Left lobe of liver (tissue), 2 donors: ENCODE results near the gene PITPNB. TPM values are rescaled to one million over a fixed set of nuclear protein-coding genes. Genes with fewer than 3 reads are reported as not detected.
A peak's percentile ranks its signal among the peaks of the same experiment; 100 is the strongest.

Source experiments
- ATAC-seq: fragments of 200-7000 bp; cut with Tn5 transposase; one replicate; pipeline ENCODE4 v1.9.1; 2020; ENCODE audit warnings: mild to moderate bottlenecking, moderate library complexity
- DNase-seq: peaks from one replicate; pipeline ENCODE4 v3.0.0-alpha.2; 2020; ENCODE audit warnings: low spot score
- total RNA-seq: library from RNA; stranded (reverse); gene quantifications from one replicate; pipeline ENCODE4 v1.2.1, GENCODE V29; 2021
- donor health status: DM: no; HTN: no; CAD: no; lungs with moderate emphysema.
- donor health status: DM: no; HTN: yes; CAD: no.

PITPNB gene
- total RNA-seq, 1 donor from 2014 or later = 30.6 TPM

- ATAC-seq = no peak
- no peak for DNase-seq
Observed at GRCh38 chr22:27805841-27806240, 113.2 kb downstream of the PITPNB start.

DNA sequence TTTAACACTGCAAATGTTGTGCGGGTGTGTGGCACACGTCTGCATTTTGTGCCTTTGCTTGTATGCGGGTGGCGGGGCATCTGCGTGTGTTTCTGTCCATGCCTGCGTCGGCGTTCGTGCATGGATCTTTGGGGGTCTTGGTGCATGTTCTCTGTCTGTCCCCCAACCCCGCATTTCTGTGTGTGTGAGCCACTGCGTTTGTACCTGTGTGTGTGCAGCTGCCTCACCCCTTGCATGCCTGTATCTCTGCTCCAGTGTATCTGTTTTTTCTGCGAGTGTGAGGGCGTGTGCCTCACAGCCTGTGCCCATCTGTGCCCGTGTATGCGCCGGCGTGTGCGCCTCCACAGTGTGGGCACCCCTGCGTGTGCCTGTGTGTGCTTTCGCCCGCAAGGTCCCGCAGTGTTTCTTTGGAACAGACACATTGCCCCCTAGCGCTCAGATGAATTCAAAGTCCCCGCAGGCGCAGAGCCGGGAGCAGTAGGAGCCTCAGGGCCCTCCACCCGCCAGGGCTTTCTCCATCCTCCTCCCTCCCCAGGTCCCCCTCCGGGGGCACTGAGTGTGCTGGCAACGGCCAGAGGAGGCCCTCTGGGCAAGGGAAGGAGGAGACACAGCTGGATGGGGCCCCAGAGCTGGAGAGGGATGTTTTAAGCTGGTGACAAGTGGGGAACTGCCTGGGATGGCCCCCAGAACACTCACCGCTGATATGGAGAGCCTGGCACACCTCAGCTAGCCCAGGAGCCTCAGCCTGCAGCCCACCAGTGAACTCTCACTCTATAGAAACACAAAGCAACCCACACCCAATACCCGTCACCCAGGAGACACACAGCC, 114.4 kb downstream of the PITPNB start:
- DNase-seq (peak; percentile 66), ATAC-seq (peak; percentile 61)

GRCh38 chr22:27803841-27804415, 115.1 kb downstream of the PITPNB start:
- no peak for DNase-seq
- no peak for ATAC-seq

GRCh38 chr22:27802346-27803073, 116.5 kb downstream of the PITPNB start:
- DNase-seq (no peak), ATAC-seq (peak; percentile 16)

Other genes with a start within 250 kb of the PITPNB start
- gene MN1, start 117.5 kb downstream of the PITPNB start, total RNA-seq = 1.2 TPM